ENCODE data around the gene CRABP1.

DNA sequence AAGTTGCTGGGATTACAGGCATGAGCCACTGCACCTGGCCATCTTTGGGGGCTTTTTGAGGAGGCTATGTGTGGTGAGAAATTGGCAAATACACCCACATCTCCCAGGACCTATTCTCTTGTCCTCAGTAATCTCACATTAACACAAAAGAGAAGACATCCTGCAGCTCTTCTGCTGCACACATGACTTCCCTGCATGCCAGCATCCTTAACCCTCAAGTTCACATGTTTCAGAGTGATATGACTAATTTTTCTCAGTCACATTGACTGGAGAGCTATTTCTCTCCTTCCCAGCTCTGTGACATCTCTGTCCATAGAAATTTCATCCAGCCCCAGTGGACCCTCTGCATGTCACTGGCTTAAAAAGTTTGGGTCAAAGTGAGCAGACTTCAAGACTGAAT lies 38.8 kb upstream of the CRABP1 start:
- TF ChIP-seq, protein P1, sequence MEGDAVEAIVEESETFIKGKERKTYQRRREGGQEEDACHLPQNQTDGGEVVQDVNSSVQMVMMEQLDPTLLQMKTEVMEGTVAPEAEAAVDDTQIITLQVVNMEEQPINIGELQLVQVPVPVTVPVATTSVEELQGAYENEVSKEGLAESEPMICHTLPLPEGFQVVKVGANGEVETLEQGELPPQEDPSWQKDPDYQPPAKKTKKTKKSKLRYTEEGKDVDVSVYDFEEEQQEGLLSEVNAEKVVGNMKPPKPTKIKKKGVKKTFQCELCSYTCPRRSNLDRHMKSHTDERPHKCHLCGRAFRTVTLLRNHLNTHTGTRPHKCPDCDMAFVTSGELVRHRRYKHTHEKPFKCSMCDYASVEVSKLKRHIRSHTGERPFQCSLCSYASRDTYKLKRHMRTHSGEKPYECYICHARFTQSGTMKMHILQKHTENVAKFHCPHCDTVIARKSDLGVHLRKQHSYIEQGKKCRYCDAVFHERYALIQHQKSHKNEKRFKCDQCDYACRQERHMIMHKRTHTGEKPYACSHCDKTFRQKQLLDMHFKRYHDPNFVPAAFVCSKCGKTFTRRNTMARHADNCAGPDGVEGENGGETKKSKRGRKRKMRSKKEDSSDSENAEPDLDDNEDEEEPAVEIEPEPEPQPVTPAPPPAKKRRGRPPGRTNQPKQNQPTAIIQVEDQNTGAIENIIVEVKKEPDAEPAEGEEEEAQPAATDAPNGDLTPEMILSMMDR (IDR thresholded peaks at IDR 0.05; ENCODE audit: low read length): no peak
- no peak for TF ChIP-seq EZH2phosphoT487 (IDR thresholded peaks at IDR 0.05; ENCODE audit: low read length)
